22Rv1 (cell line): ENCODE data around the gene FCRL2.

Experiments
- H3K27ac ChIP-seq: fragments of 450-650 bp; 2 replicates; pipeline ENCODE4 v1.5.1; 2017
- CTCF ChIP-seq: fragments of 450-650 bp; IDR thresholded peaks from 2 replicates; pipeline ENCODE4 v1.5.1; 2017; ENCODE audit warnings: mild to moderate bottlenecking
- ZFX ChIP-seq: fragments of 450-650 bp; IDR thresholded peaks from 2 replicates; pipeline ENCODE4 v1.6.1; 2017; ENCODE audit warnings: antibody characterized with exemption, borderline replicate concordance

FCRL2 gene

GRCh38 chr1:157702308-157702825 is 74.6 kb downstream of the FCRL2 start:
- no peak for TF ChIP-seq ZFX
- no peak for TF ChIP-seq CTCF
- no peak overlapping the region for H3K27ac ChIP-seq

GRCh38 chr1:157700732-157701131 is 76.2 kb downstream of the FCRL2 start, which contains the start of gene FCRL3:
Gene FCRL3 (minus strand): TSS chr1:157700769. CDS start chr1:157700489, 280 bp downstream.
- no peak for TF ChIP-seq CTCF
- TF ChIP-seq ZFX, result no peak
- H3K27ac ChIP-seq, result no peak within 1 kb of the TSS

GRCh38 chr1:157700305-157700704 is 76.6 kb downstream of the FCRL2 start:
- H3K27ac ChIP-seq, result no peak overlapping the region
- TF ChIP-seq ZFX (no peak), CTCF (no peak)

- no peak overlapping the region for H3K27ac ChIP-seq
- TF ChIP-seq ZFX (no peak), CTCF (no peak)
Observed at GRCh38 chr1:157697781-157698569, 79.0 kb downstream of the FCRL2 start.

- H3K27ac ChIP-seq, result no peak overlapping the region
- TF ChIP-seq CTCF, result no peak
- no peak for TF ChIP-seq ZFX
Observed at GRCh38 chr1:157696966-157697628, 79.8 kb downstream of the FCRL2 start.
